OCI-LY7 (cell line): ENCODE measurements around the gene IL20RA. TPM values are rescaled to one million over a fixed set of nuclear protein-coding genes. Genes with fewer than 3 reads are reported as not detected.

Source experiments
- BruUV-seq: library from RNA; stranded (reverse); fragments of 400-500 nt; replicated peaks from 2 replicates; lab custom pipeline; 2021; lab: Mats Ljungman, UMichigan
- CTCF ChIA-PET: fragments of 300-600 bp; sonication (Branson Sonifier 250); formaldehyde crosslinking; loops from one replicate; lab custom pipeline; 2022; ENCODE audit warnings: antibody characterized with exemption; ENCODE audit not compliant: unreplicated experiment; lab: Charles Lee
- POLR2A ChIA-PET: fragments of 300-600 bp; sonication (Branson Sonifier 250); formaldehyde crosslinking; loops from one replicate; lab custom pipeline; 2022; ENCODE audit warnings: antibody characterized with exemption; lab: Charles Lee
- DNase-seq: peaks from one replicate; pipeline ENCODE4 v3.0.0-alpha.2; 2015; ENCODE audit warnings: low spot score
- H2AFZ ChIP-seq: fragments of 200-600 bp; sonication (generic), shearing (Covaris generic); 2 replicates; pipeline ENCODE4 v1.6.1; 2014; ENCODE audit warnings: mild to moderate bottlenecking, antibody characterized with exemption, low read length, moderate library complexity
- H3K27ac ChIP-seq: fragments of 200-600 bp; sonication (generic); 2 replicates; pipeline ENCODE4 v1.5.1; 2014; ENCODE audit warnings: mixed run types, low read depth, mild to moderate bottlenecking, moderate library complexity, low read length, inconsistent platforms; ENCODE audit not compliant: poor library complexity, severe bottlenecking
- H3K36me3 ChIP-seq: fragments of 200-600 bp; sonication (generic); 2 replicates; pipeline ENCODE4 v1.6.1; 2014; ENCODE audit warnings: mild to moderate bottlenecking, antibody characterized with exemption, low read length, moderate library complexity, mixed read lengths; ENCODE audit not compliant: insufficient read depth
- H3K4me1 ChIP-seq: fragments of 200-600 bp; sonication (generic); 2 replicates; pipeline ENCODE4 v1.5.1; 2014; ENCODE audit warnings: mild to moderate bottlenecking, low read length; ENCODE audit not compliant: insufficient read depth, poor library complexity, severe bottlenecking
- H3K4me2 ChIP-seq: fragments of 200-600 bp; sonication (generic); 2 replicates; pipeline ENCODE4 v1.6.1; 2014; ENCODE audit warnings: mild to moderate bottlenecking, low read length
- H3K4me3 ChIP-seq: fragments of 200-600 bp; sonication (generic); 2 replicates; pipeline ENCODE4 v1.5.1; 2014; ENCODE audit warnings: mild to moderate bottlenecking, low read depth, low read length; ENCODE audit not compliant: poor library complexity, severe bottlenecking
- H3K79me2 ChIP-seq: fragments of 200-600 bp; sonication (generic); 2 replicates; pipeline ENCODE4 v1.6.1; 2016; ENCODE audit warnings: low read depth, mild to moderate bottlenecking, low read length, moderate library complexity, mixed read lengths; ENCODE audit not compliant: insufficient read depth
- H3K9me2 ChIP-seq: fragments of 200-600 bp; sonication (generic); 2 replicates; pipeline ENCODE4 v1.6.1; 2016; ENCODE audit warnings: mild to moderate bottlenecking, low read length, mixed read lengths; ENCODE audit not compliant: insufficient read depth
- H3K9me3 ChIP-seq: fragments of 200-600 bp; sonication (generic); 2 replicates; pipeline ENCODE4 v1.6.1; 2014; ENCODE audit warnings: mild to moderate bottlenecking, mixed run types, low read length, mixed read lengths
- H4K20me1 ChIP-seq: fragments of 200-600 bp; sonication (generic); 2 replicates; pipeline ENCODE4 v1.6.1; 2014; ENCODE audit warnings: mild to moderate bottlenecking, antibody characterized with exemption, low read length, moderate library complexity, mixed read lengths; ENCODE audit not compliant: insufficient read depth
- EZH2phosphoT487 ChIP-seq: fragments of 200-600 bp; sonication (generic); IDR thresholded peaks from 2 replicates; pipeline ENCODE4 v1.6.1; 2018; ENCODE audit warnings: low read depth, borderline replicate concordance, mild to moderate bottlenecking, mixed run types, antibody characterized with exemption, low read length, moderate library complexity, mixed read lengths
- intact Hi-C: fragments of 100-400 bp; cut with micrococcal nuclease; formaldehyde crosslinking; loops from one replicate; pipeline ENCODE4 v1.10.0; 2022; ENCODE audit not compliant: unreplicated experiment
- total RNA-seq, 2 experiments: library from RNA; depleted of rRNA in 1 of 2; stranded (reverse); fragments of >200 nt in 1 of 2; shearing (Covaris generic) in 1 of 2; gene quantifications; 2 replicates each; pipeline ENCODE4 v1.2.3, GENCODE V29; 2014 to 2022
- TF ChIP-seq, protein P1 (sequence below): fragments of 200-600 bp; sonication (generic); conservative IDR thresholded peaks from 2 replicates; pipeline ENCODE4 v1.5.1; 2014; ENCODE audit warnings: mild to moderate bottlenecking, antibody characterized with exemption, low read length, moderate library complexity, mixed read lengths

Gene IL20RA
- total RNA-seq, 2 experiments from 2014 or later = not detected

DNA sequence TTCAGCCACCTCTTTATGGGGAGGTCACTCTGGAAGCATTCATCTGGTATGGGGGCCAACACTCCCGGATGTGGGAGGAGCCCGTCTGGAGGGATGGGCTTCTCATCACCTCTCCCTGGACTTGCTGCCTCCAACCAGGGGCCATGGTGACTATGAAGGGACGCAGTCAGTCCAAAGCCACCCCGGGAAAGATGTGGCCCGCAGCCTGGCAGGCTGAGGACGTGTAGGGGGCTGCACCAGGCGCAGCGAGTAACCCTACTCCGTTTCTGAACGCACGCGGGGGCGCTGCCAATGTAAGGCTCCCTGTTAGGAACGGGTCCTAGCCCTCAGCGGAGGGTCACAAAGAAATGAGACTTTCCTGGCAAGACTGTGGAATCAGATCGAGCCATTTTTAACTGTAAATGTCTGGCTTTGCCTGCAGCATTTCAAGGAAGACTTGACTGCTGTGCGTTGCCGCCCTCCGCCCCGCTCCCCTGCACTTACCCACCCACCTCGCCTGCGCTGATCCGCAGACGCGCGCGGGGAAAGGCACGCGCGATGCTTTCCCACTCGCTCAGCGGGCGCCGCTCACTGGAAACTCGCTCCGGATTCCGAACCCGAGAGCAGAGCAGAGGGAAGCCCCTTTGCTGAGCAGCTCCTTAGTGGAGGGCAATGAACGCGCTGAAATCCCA, 55.1 kb downstream of the IL20RA start:
- Histone ChIP-seq H4K20me1 (no peaks in the 10 kb centered on the region), H3K4me2 (no peak overlapping the region), H3K4me1 (no peaks in the 10 kb centered on the region), H3K4me3 (no peak overlapping the region), H3K9me3 (no peaks in the 10 kb centered on the region), H2AFZ (no peak overlapping the region), H3K27ac (no peak overlapping the region), H3K9me2 (no peaks in the 10 kb centered on the region), H3K79me2 (no peaks in the 10 kb centered on the region), H3K36me3 (no peaks in the 10 kb centered on the region)
- no TSS peak for BruUV-seq
- DNase-seq = no peak
- CTCF ChIA-PET = interaction anchor here (0.7 kb wide), 1 partner anchor 21 kb away, joined by 6 read pairs; no protein-coding TSS in a partner anchor
- TF ChIP-seq, protein P1, sequence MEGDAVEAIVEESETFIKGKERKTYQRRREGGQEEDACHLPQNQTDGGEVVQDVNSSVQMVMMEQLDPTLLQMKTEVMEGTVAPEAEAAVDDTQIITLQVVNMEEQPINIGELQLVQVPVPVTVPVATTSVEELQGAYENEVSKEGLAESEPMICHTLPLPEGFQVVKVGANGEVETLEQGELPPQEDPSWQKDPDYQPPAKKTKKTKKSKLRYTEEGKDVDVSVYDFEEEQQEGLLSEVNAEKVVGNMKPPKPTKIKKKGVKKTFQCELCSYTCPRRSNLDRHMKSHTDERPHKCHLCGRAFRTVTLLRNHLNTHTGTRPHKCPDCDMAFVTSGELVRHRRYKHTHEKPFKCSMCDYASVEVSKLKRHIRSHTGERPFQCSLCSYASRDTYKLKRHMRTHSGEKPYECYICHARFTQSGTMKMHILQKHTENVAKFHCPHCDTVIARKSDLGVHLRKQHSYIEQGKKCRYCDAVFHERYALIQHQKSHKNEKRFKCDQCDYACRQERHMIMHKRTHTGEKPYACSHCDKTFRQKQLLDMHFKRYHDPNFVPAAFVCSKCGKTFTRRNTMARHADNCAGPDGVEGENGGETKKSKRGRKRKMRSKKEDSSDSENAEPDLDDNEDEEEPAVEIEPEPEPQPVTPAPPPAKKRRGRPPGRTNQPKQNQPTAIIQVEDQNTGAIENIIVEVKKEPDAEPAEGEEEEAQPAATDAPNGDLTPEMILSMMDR = no peak
- TF ChIP-seq EZH2phosphoT487 = no peak
- POLR2A ChIA-PET = interaction anchor here (0.6 kb wide), 2 partner anchors 48 to 634 kb away, joined by 3 read pairs; no protein-coding TSS in a partner anchor
- intact Hi-C loops = no loop called here

DNA sequence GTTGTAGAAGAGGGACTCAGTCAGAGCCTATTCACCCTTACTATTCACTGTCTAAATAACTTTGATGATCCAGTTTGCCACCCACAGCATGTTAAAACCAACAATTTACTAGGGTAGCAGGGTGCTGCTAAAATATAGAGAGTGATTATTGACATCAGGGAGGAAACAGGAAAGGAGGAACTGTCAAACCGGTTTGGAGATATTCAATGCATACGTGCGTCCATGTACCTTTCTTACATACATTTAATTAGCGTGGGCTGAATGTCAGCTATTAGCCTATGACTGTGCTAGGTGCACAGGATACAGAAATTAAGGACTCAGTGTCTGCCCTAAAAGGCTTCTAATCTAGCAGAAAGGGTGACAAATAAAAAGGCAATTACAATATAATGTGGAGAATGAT, 57.2 kb downstream of the IL20RA start:
- no peaks in the 10 kb centered on the region for H4K20me1 ChIP-seq
- DNase-seq = no peak
- no peak overlapping the region for H2AFZ ChIP-seq
- H3K4me1 ChIP-seq = no peaks in the 10 kb centered on the region
- no peak overlapping the region for H3K27ac ChIP-seq
- no peaks in the 10 kb centered on the region for H3K9me2 ChIP-seq
- H3K4me2 ChIP-seq = no peak overlapping the region
- ChIA-PET CTCF (no interaction called here), POLR2A (interaction anchor here (0.6 kb wide), 1 partner anchor 32 kb away, joined by 3 read pairs; no protein-coding TSS in a partner anchor)
- no peak overlapping the region for H3K4me3 ChIP-seq
- intact Hi-C loops = no loop called here
- no peaks in the 10 kb centered on the region for H3K79me2 ChIP-seq
- TF ChIP-seq, protein P1 = no peak
- no peak for TF ChIP-seq EZH2phosphoT487
- no peaks in the 10 kb centered on the region for H3K36me3 ChIP-seq
- H3K9me3 ChIP-seq = no peaks in the 10 kb centered on the region
- no TSS peak for BruUV-seq

DNA sequence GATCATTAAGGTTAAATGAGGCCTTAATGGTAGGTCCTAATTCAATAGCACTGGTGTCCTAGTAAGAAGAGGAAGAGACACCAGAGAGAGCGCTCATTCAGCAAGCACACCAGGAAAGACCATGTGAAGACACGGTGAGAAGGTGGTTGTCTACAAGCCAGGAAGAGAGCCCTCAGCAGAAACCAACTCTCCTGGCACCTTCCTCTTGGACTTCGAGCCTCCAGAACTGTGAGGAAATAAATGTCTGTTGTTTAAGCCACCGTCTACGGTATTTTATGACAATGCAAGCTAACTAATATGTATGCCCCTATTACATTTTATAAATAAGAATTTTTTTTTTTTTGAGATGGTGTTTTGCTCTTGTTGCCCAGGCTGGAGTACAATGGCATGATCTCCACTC, 59.3 kb downstream of the IL20RA start:
- ChIA-PET POLR2A (interaction anchor here (0.7 kb wide), 1 partner anchor 58 kb away, joined by 3 read pairs; no protein-coding TSS in a partner anchor), CTCF (no interaction called here)
- TF ChIP-seq, protein P1 = no peak
- no peak for TF ChIP-seq EZH2phosphoT487
- H3K36me3 ChIP-seq = no peaks in the 10 kb centered on the region
- H4K20me1 ChIP-seq = no peaks in the 10 kb centered on the region
- no TSS peak for BruUV-seq
- H3K27ac ChIP-seq = no peak overlapping the region
- H2AFZ ChIP-seq = no peak overlapping the region
- H3K4me2 ChIP-seq = no peak overlapping the region
- no peak overlapping the region for H3K4me3 ChIP-seq
- no peaks in the 10 kb centered on the region for H3K9me2 ChIP-seq
- no peak for DNase-seq
- H3K79me2 ChIP-seq = no peaks in the 10 kb centered on the region
- intact Hi-C loops = no loop called here
- no peaks in the 10 kb centered on the region for H3K4me1 ChIP-seq
- H3K9me3 ChIP-seq = no peaks in the 10 kb centered on the region
